ENCODE measurements around the gene NCBP1.

Gene NCBP1

DNA sequence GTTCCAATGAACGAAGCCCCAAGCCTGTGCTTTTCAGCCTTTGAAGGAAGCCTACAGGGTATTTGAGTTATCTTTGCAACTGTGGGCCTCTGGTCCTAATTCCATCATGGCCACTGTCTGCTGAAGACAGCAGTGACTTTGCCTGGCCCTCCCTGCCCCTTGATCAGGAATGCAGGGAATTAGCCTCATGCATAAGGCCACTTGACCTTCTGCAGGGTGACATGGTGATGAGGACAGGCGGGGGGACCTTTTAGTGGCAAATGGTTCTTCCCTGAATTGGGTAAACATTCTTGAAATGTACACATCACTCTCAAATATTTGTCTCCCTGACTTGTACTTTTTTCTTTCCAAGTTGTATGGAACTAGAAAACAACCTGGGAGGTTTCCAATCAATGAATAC is 88.7 kb downstream of the NCBP1 start:
- no peak for DNase-seq

Data from NCI-H187 (cell line).